LNCaP clone FGC (cell line): ENCODE measurements around the gene P2RY1.
"Not testable (repeated sequence)": the region's sequence is repeated elsewhere in the genome, so short reads cannot be mapped to it uniquely, and the experiment has no call there.

Experiments
- DNase-seq: peaks from one replicate; pipeline ENCODE4 v3.0.0-alpha.2; 2011; ENCODE audit warnings: low read depth
- H3K4me3 ChIP-seq: 2 replicates; pipeline ENCODE4 v1.5.1; 2011; ENCODE audit warnings: mild to moderate bottlenecking, low read depth, low read length, control low read depth
- TF ChIP-seq, protein P1 (sequence below): IDR thresholded peaks from 2 replicates; pipeline ENCODE4 v1.5.1; 2012; ENCODE audit warnings: mild to moderate bottlenecking; ENCODE audit not compliant: control insufficient read depth, insufficient read depth; ENCODE audit errors: extremely low read depth

P2RY1 gene

DNA sequence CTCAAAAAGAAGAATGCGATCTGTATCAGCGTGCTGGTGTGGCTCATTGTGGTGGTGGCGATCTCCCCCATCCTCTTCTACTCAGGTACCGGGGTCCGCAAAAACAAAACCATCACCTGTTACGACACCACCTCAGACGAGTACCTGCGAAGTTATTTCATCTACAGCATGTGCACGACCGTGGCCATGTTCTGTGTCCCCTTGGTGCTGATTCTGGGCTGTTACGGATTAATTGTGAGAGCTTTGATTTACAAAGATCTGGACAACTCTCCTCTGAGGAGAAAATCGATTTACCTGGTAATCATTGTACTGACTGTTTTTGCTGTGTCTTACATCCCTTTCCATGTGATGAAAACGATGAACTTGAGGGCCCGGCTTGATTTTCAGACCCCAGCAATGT lies 1.3 kb downstream of the P2RY1 start:
- no peak overlapping the region for H3K4me3 ChIP-seq
- DNase-seq: no peak
- TF ChIP-seq, protein P1, sequence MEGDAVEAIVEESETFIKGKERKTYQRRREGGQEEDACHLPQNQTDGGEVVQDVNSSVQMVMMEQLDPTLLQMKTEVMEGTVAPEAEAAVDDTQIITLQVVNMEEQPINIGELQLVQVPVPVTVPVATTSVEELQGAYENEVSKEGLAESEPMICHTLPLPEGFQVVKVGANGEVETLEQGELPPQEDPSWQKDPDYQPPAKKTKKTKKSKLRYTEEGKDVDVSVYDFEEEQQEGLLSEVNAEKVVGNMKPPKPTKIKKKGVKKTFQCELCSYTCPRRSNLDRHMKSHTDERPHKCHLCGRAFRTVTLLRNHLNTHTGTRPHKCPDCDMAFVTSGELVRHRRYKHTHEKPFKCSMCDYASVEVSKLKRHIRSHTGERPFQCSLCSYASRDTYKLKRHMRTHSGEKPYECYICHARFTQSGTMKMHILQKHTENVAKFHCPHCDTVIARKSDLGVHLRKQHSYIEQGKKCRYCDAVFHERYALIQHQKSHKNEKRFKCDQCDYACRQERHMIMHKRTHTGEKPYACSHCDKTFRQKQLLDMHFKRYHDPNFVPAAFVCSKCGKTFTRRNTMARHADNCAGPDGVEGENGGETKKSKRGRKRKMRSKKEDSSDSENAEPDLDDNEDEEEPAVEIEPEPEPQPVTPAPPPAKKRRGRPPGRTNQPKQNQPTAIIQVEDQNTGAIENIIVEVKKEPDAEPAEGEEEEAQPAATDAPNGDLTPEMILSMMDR: no peak

DNA sequence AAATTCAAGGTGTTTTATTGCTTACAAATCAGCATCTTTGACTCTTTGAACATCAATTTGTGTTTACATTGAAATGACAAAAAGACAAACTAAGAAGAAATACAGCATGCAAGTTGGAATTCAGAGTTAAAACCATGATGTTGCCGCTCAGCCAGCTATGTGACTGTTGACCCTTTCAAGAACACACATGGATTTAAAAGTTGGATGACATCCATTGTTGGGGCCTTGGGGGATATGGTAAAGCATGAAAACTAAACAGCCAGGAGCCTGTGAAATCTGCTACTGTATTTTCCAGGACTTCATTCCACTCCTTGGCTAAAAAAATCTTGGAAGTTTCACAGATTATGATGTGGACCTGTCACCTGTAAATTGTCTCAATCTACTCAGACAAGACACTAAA lies 4.6 kb downstream of the P2RY1 start:
- no peak for DNase-seq
- TF ChIP-seq, protein P1: no peak

DNA sequence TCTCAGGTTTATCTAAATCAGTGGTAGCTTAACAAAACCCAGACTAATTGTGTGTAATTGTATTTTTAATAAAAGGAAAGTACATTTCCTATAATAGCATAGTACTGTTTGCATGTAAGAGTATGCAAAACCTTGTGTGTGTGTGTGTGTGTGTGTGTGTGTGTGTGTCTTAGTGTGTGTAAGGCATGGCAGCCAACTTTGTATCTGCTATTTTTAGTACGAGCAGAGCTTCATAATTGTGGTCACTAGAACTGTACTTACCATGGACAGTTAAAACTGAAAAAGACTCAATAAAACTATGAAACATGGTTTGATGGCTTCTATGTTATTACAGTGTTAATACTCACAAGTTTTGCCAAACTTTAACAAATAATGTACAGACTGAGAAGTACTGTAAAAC lies 6.2 kb downstream of the P2RY1 start:
- DNase-seq: no peak
- TF ChIP-seq, protein P1: no peak
- no peak overlapping the region for H3K4me3 ChIP-seq

More for the DNA sequence above, 4.6 kb downstream of the P2RY1 start:
- no peak overlapping the region for H3K4me3 ChIP-seq

DNA sequence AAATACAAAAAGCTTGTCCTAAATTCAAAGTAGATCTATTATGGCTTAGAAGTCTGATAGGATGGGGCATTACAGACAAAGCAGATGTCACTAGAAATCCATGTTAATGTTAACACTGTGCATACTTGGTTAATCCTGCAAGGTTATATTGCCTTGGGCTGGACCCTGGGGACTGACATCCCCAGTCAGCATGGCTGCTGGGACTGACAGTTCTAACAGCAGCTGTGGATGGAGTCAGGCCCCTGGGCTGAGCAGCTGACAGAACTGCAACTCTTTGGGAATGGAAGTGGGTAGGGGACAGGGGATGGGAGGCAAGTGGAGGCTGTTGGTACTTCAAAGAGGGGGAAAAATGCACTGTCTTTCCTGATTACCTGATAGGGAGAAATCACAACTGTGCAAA lies 7.5 kb downstream of the P2RY1 start:
- DNase-seq: no peak
- no peak overlapping the region for H3K4me3 ChIP-seq
- TF ChIP-seq, protein P1: no peak

DNA sequence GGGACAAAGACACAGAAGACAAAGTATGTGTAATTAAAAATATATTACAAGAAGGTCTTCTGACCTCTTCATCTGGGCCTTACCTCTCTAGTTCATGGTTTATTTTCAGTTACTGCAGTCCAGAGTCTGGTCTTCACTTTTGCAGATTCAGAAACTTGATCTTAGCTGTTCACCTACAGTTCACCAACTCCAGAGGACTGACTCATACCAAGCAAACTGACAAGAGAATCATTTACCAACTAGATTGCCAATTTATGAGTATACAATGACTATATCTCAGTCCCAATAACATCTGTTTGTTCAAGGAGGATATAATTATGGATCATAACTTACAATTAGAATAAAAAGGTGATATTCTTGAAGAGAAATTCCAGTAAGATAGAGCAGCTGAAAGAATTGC lies 9.0 kb downstream of the P2RY1 start:
- TF ChIP-seq, protein P1: no peak
- no peak for DNase-seq

DNA sequence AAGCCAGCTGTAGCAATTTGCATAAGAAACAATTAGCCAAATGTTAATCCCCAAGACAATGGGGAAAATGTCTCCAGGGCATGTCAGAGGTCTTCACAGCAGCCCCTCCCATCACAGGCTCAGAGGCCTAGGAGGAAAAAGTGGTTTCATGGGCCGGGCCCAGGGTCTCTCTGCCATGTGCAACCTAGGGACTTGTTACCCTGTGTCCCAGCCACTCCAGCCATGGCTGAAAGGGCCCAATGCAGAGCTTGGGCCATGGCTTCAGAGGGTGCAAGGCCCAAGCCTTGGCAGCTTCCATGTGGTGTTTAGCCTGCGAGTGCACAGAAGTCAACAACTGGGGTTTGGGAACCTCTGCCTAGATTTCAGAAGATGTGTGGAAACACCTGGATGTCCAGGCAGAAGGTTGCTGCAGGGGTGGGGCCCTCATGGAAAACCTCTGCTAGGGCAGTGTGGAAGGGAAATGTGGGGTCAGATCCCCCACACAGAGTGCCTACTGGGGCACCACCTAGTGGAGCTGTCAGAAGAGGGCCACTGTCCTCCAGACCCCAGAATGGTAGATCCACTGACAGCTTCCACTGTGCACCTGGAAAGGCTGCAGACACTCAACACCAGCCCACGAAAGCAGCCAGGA lies 11.8 kb downstream of the P2RY1 start:
- DNase-seq, H3K4me3 ChIP-seq: not testable (repeated sequence)

More for the DNA sequence above, 9.0 kb downstream of the P2RY1 start:
- no peak overlapping the region for H3K4me3 ChIP-seq

DNA sequence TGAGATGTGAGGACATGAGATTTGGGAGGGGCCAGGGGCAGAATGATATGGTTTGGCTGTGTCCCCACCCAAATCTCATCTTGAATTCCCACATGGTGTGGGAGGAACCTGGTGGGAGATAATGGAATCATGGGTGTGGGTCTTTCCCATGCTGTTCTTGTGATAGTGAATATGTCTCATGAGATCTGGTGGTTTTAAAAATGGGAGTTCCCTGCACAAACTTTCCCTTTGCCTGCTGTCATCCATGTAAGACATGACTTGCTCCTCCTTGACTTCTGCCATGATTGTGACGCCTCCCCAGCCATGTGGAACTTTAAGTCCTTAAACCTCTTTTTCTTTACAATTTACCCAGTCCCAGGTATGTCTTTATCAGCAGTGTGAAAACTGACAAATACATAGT lies 12.7 kb downstream of the P2RY1 start:
- not testable (repeated sequence) for DNase-seq, H3K4me3 ChIP-seq

DNA sequence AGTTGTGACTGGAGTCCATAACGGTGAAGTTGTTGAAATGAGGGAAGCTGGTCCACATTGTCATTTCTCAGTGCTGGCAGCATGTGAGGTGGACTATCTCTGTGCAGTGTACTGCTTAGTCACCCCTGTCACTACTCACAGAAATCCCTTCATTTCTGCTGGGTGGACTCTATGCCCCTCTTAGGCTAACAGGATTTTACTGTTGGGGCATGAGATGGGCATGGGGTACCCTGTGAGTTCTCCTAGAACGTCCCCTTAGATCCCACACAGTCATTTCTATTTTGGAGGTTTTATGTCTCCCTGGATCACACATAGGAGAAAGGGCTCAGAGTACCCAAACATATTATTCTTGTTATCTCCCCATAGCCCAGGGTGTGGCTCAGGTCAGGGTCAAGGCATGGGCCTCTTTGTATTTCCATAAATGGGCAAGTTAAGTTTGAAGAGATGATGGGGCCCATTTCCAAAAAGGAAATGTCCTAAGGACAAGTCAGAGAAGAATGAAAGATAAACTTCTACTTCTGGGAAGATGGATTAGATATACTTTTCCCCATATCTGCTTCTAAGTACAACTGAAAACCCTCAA lies 15.2 kb downstream of the P2RY1 start:
- H3K4me3 ChIP-seq: no peak overlapping the region
- DNase-seq: no peak
- TF ChIP-seq, protein P1: no peak
